Measurements from ENCODE around the gene NPEPL1.

The NPEPL1 gene

DNA sequence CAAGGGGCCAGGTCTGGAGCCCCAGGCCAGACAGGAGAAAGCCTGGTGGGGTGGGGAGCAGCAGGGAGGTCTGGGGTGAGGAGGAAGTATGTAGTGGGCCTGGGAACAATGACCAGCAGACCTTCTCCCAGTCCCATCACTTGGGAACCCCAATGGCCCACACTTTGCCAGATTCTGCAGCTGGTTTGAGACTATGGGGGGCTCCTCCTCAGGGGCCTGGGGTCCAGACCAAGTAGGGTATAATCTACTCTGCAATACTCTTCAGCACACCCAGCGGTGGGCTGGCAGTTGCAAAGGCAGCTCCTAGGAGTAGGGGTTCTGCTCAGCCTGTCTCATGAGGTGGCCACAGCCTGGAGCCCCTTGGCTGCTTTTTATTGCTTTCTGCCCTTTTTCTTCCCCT, 52.8 kb downstream of the NPEPL1 start:
- Histone ChIP-seq H2AK5ac (ENCODE audit: low read length, severe bottlenecking) (no peak overlapping the region), H2BK5ac (ENCODE audit: low read depth, low read length, poor library complexity, severe bottlenecking) (no peak overlapping the region), H3K27ac (ENCODE audit: low read length, poor library complexity, severe bottlenecking) (no peak overlapping the region), H3K27me3 (ENCODE audit: control insufficient read depth in 1 of 2, insufficient read depth in 1 of 2, low read length in 2 of 2) (peaks cover 21 to 52% of the 10 kb centered on the region in 2 experiments), H3K23ac (ENCODE audit: low read length in 2 of 2) (no peak overlapping the region), H3K4me1 (ENCODE audit: control insufficient read depth, insufficient read depth, low read depth, low read length) (no peaks in the 10 kb centered on the region), H3K9ac (ENCODE audit: low read length) (no peak overlapping the region), H2BK15ac (ENCODE audit: low read depth, poor library complexity, severe bottlenecking) (no peak overlapping the region), H3K14ac (ENCODE audit: low read length in 2 of 2) (no peak overlapping the region), H3K9me3 (ENCODE audit: control insufficient read depth, low read length) (no peaks in the 10 kb centered on the region), H2AFZ (ENCODE audit: low read depth, low read length) (no peak overlapping the region), H4K91ac (ENCODE audit: low read length) (no peak overlapping the region), H4K8ac (ENCODE audit: low read length) (no peak overlapping the region), H3K4me3 (ENCODE audit: insufficient read depth in 1 of 2, low read depth in 1 of 2, low read length in 2 of 2) (no peak overlapping the region), H3K4me2 (ENCODE audit: low read length, poor library complexity, severe bottlenecking) (no peak overlapping the region), H3K4ac (ENCODE audit: low read depth in 1 of 2, low read length in 2 of 2) (no peak overlapping the region), H3K79me1 (replicated peaks; ENCODE audit: low read length, poor library complexity, severe bottlenecking) (no peaks in the 10 kb centered on the region), H3K36me3 (ENCODE audit: control insufficient read depth in 1 of 2, insufficient read depth in 2 of 2, low read depth in 1 of 2, low read length in 2 of 2) (no peaks in the 10 kb centered on the region), H2BK12ac (ENCODE audit: low read length in 2 of 2) (no peak overlapping the region), H2BK120ac (ENCODE audit: low read depth, low read length) (no peak overlapping the region), H3K18ac (ENCODE audit: low read depth in 1 of 2, low read length in 2 of 2) (no peak overlapping the region)
- no peak for DNase-seq
- 71% methylated on average over 1 of the region's 1 CpG for WGBS

DNA sequence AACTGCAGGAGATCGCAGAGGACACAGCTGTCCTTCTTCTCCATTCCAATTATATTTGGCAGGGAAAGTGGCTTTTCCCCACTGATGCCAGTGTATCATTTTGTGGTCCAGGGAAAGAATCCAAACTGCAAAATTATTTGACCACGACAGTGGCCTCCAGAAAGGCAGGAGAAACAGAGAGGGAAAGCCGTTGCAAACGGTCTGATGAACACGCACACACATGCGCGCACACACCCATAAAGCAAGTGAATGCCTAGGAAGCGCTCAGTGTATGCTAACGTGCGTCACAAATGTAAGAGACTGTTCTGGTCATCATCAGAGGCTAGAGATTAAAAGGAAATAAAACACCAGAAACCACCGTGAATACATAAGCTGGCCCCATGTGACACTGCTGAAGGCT, 54.0 kb downstream of the NPEPL1 start:
- Histone ChIP-seq H3K9ac (ENCODE audit: low read length) (no peak overlapping the region), H3K18ac (ENCODE audit: low read depth in 1 of 2, low read length in 2 of 2) (no peak overlapping the region), H4K8ac (ENCODE audit: low read length) (no peak overlapping the region), H3K79me1 (replicated peaks; ENCODE audit: low read length, poor library complexity, severe bottlenecking) (no peaks in the 10 kb centered on the region), H2AFZ (ENCODE audit: low read depth, low read length) (no peak overlapping the region), H3K27me3 (ENCODE audit: control insufficient read depth in 1 of 2, insufficient read depth in 1 of 2, low read length in 2 of 2) (peaks cover 16 to 51% of the 10 kb centered on the region in 2 experiments), H3K4ac (ENCODE audit: low read depth in 1 of 2, low read length in 2 of 2) (no peak overlapping the region), H3K36me3 (ENCODE audit: control insufficient read depth in 1 of 2, insufficient read depth in 2 of 2, low read depth in 1 of 2, low read length in 2 of 2) (no peaks in the 10 kb centered on the region), H2BK15ac (ENCODE audit: low read depth, poor library complexity, severe bottlenecking) (no peak overlapping the region), H3K9me3 (ENCODE audit: control insufficient read depth, low read length) (no peaks in the 10 kb centered on the region), H3K4me1 (ENCODE audit: control insufficient read depth, insufficient read depth, low read depth, low read length) (no peaks in the 10 kb centered on the region), H2BK120ac (ENCODE audit: low read depth, low read length) (no peak overlapping the region), H3K4me3 (ENCODE audit: insufficient read depth in 1 of 2, low read depth in 1 of 2, low read length in 2 of 2) (no peak overlapping the region), H2BK12ac (ENCODE audit: low read length in 2 of 2) (no peak overlapping the region), H3K14ac (ENCODE audit: low read length in 2 of 2) (no peak overlapping the region), H4K91ac (ENCODE audit: low read length) (no peak overlapping the region), H3K4me2 (ENCODE audit: low read length, poor library complexity, severe bottlenecking) (no peak overlapping the region), H3K23ac (ENCODE audit: low read length in 2 of 2) (no peak overlapping the region), H3K27ac (ENCODE audit: low read length, poor library complexity, severe bottlenecking) (no peak overlapping the region), H2AK5ac (ENCODE audit: low read length, severe bottlenecking) (no peak overlapping the region), H2BK5ac (ENCODE audit: low read depth, low read length, poor library complexity, severe bottlenecking) (no peak overlapping the region)
- 88% methylated on average over 11 of the region's 11 CpGs for WGBS
- DNase-seq, result no peak

DNA sequence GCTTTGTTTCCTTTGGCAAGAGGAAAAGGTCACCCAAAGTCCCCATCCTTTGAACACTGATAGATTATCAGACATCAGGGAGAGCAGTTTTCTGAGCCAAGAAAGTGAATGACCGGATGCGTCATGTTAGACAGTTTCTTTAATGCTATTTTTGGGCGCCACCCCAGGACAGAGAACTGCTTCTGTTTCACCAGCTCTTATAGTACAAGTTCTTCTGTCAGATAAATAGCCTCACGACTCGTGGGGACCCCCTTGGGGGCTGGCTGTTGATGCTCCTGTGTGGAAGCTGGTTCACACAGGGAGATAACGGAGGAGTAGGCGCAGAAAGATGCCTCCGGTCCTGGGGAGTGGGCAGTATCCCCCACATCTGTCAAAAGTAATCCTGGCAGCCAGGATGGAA, 54.6 kb downstream of the NPEPL1 start:
- Histone ChIP-seq H2BK120ac (ENCODE audit: low read depth, low read length) (no peak overlapping the region), H2BK12ac (ENCODE audit: low read length in 2 of 2) (no peak overlapping the region), H3K14ac (ENCODE audit: low read length in 2 of 2) (no peak overlapping the region), H2AK5ac (ENCODE audit: low read length, severe bottlenecking) (no peak overlapping the region), H2BK15ac (ENCODE audit: low read depth, poor library complexity, severe bottlenecking) (no peak overlapping the region), H3K36me3 (ENCODE audit: control insufficient read depth in 1 of 2, insufficient read depth in 2 of 2, low read depth in 1 of 2, low read length in 2 of 2) (no peaks in the 10 kb centered on the region), H3K79me1 (replicated peaks; ENCODE audit: low read length, poor library complexity, severe bottlenecking) (no peaks in the 10 kb centered on the region), H3K23ac (ENCODE audit: low read length in 2 of 2) (no peak overlapping the region), H3K4me2 (ENCODE audit: low read length, poor library complexity, severe bottlenecking) (no peak overlapping the region), H3K9me3 (ENCODE audit: control insufficient read depth, low read length) (no peaks in the 10 kb centered on the region), H3K27me3 (ENCODE audit: control insufficient read depth in 1 of 2, insufficient read depth in 1 of 2, low read length in 2 of 2) (peaks cover 15 to 51% of the 10 kb centered on the region in 2 experiments), H3K9ac (ENCODE audit: low read length) (no peak overlapping the region), H2AFZ (ENCODE audit: low read depth, low read length) (no peak overlapping the region), H4K91ac (ENCODE audit: low read length) (no peak overlapping the region), H2BK5ac (ENCODE audit: low read depth, low read length, poor library complexity, severe bottlenecking) (no peak overlapping the region), H3K18ac (ENCODE audit: low read depth in 1 of 2, low read length in 2 of 2) (no peak overlapping the region), H3K4ac (ENCODE audit: low read depth in 1 of 2, low read length in 2 of 2) (no peak overlapping the region), H3K4me3 (ENCODE audit: insufficient read depth in 1 of 2, low read depth in 1 of 2, low read length in 2 of 2) (no peak overlapping the region), H4K8ac (ENCODE audit: low read length) (no peak overlapping the region), H3K4me1 (ENCODE audit: control insufficient read depth, insufficient read depth, low read depth, low read length) (no peaks in the 10 kb centered on the region), H3K27ac (ENCODE audit: low read length, poor library complexity, severe bottlenecking) (no peak overlapping the region)
- no peak for DNase-seq
- 77% methylated on average over 8 of the region's 8 CpGs for WGBS

DNA sequence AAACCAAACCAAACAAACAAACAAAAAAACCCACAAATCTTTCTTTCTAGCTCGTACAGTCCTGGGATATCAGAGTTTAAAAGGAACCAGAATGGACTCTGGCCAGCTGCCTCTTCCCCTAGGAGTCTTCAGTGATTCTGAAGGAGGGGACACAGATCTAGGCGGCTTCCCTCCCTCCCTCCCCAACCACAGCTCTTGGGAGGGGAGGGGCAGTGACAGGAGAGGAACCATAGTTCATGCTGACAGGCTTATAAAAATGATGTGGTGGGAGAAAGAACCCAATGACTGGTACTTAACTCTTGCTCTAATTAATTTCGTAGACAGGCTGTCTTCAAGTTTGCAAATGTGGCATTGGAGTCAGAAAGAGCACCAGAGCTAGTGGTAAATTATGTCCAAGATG, 56.0 kb downstream of the NPEPL1 start:
- Histone ChIP-seq H2BK120ac (ENCODE audit: low read depth, low read length) (no peak overlapping the region), H3K4ac (ENCODE audit: low read depth in 1 of 2, low read length in 2 of 2) (no peak overlapping the region), H3K18ac (ENCODE audit: low read depth in 1 of 2, low read length in 2 of 2) (no peak overlapping the region), H3K4me3 (ENCODE audit: insufficient read depth in 1 of 2, low read depth in 1 of 2, low read length in 2 of 2) (no peak overlapping the region), H3K4me1 (ENCODE audit: control insufficient read depth, insufficient read depth, low read depth, low read length) (no peaks in the 10 kb centered on the region), H2AK5ac (ENCODE audit: low read length, severe bottlenecking) (no peak overlapping the region), H3K79me1 (replicated peaks; ENCODE audit: low read length, poor library complexity, severe bottlenecking) (no peaks in the 10 kb centered on the region), H3K9ac (ENCODE audit: low read length) (no peak overlapping the region), H2BK5ac (ENCODE audit: low read depth, low read length, poor library complexity, severe bottlenecking) (no peak overlapping the region), H3K36me3 (ENCODE audit: control insufficient read depth in 1 of 2, insufficient read depth in 2 of 2, low read depth in 1 of 2, low read length in 2 of 2) (no peaks in the 10 kb centered on the region), H2BK15ac (ENCODE audit: low read depth, poor library complexity, severe bottlenecking) (no peak overlapping the region), H3K4me2 (ENCODE audit: low read length, poor library complexity, severe bottlenecking) (no peak overlapping the region), H3K27ac (ENCODE audit: low read length, poor library complexity, severe bottlenecking) (no peak overlapping the region), H3K14ac (ENCODE audit: low read length in 2 of 2) (no peak overlapping the region), H4K91ac (ENCODE audit: low read length) (no peak overlapping the region), H4K8ac (ENCODE audit: low read length) (no peak overlapping the region), H3K9me3 (ENCODE audit: control insufficient read depth, low read length) (no peaks in the 10 kb centered on the region), H2AFZ (ENCODE audit: low read depth, low read length) (no peak overlapping the region), H3K23ac (ENCODE audit: low read length in 2 of 2) (no peak overlapping the region), H2BK12ac (ENCODE audit: low read length in 2 of 2) (no peak overlapping the region), H3K27me3 (ENCODE audit: control insufficient read depth in 1 of 2, insufficient read depth in 1 of 2, low read length in 2 of 2) (peaks cover 21 to 51% of the 10 kb centered on the region in 2 experiments)
- 59% methylated on average over 2 of the region's 3 CpGs for whole genome bisulfite sequencing
- DNase-seq, result no peak

Data from mesenchymal stem cell (in vitro differentiated cells and primary cell).